ENCODE results near the gene TMC1.

- TF ChIP-seq CREB5 (CRISPR knock-in tag; IDR thresholded peaks at IDR 0.05; ENCODE audit: low read depth) (no peak), ARNTL (CRISPR knock-in tag; IDR thresholded peaks at IDR 0.05; ENCODE audit: borderline replicate concordance, low read depth) (no peak), ZNF565 (CRISPR knock-in tag; conservative IDR thresholded peaks at IDR 0.05; ENCODE audit: low read depth) (no peak), ZFP30 (CRISPR knock-in tag; IDR thresholded peaks at IDR 0.05) (no peak), CSDC2 (CRISPR knock-in tag; IDR thresholded peaks at IDR 0.05) (no peak), PPARA (CRISPR knock-in tag; IDR thresholded peaks at IDR 0.05; ENCODE audit: borderline replicate concordance) (no peak), ESRRG (CRISPR knock-in tag; IDR thresholded peaks at IDR 0.05) (no peak), SNAI2 (CRISPR knock-in tag; IDR thresholded peaks at IDR 0.05) (no peak), TOX (CRISPR knock-in tag; IDR thresholded peaks at IDR 0.05; ENCODE audit: borderline replicate concordance) (no peak), ISL1 (CRISPR knock-in tag; IDR thresholded peaks at IDR 0.05) (no peak), RARB (CRISPR knock-in tag; IDR thresholded peaks at IDR 0.05) (no peak)
- TF ChIP-seq, protein P1, sequence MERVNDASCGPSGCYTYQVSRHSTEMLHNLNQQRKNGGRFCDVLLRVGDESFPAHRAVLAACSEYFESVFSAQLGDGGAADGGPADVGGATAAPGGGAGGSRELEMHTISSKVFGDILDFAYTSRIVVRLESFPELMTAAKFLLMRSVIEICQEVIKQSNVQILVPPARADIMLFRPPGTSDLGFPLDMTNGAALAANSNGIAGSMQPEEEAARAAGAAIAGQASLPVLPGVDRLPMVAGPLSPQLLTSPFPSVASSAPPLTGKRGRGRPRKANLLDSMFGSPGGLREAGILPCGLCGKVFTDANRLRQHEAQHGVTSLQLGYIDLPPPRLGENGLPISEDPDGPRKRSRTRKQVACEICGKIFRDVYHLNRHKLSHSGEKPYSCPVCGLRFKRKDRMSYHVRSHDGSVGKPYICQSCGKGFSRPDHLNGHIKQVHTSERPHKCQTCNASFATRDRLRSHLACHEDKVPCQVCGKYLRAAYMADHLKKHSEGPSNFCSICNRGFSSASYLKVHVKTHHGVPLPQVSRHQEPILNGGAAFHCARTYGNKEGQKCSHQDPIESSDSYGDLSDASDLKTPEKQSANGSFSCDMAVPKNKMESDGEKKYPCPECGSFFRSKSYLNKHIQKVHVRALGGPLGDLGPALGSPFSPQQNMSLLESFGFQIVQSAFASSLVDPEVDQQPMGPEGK (CRISPR knock-in tag; IDR thresholded peaks at IDR 0.05; ENCODE audit: borderline replicate concordance) = no peak
- TF ChIP-seq, protein P2, sequence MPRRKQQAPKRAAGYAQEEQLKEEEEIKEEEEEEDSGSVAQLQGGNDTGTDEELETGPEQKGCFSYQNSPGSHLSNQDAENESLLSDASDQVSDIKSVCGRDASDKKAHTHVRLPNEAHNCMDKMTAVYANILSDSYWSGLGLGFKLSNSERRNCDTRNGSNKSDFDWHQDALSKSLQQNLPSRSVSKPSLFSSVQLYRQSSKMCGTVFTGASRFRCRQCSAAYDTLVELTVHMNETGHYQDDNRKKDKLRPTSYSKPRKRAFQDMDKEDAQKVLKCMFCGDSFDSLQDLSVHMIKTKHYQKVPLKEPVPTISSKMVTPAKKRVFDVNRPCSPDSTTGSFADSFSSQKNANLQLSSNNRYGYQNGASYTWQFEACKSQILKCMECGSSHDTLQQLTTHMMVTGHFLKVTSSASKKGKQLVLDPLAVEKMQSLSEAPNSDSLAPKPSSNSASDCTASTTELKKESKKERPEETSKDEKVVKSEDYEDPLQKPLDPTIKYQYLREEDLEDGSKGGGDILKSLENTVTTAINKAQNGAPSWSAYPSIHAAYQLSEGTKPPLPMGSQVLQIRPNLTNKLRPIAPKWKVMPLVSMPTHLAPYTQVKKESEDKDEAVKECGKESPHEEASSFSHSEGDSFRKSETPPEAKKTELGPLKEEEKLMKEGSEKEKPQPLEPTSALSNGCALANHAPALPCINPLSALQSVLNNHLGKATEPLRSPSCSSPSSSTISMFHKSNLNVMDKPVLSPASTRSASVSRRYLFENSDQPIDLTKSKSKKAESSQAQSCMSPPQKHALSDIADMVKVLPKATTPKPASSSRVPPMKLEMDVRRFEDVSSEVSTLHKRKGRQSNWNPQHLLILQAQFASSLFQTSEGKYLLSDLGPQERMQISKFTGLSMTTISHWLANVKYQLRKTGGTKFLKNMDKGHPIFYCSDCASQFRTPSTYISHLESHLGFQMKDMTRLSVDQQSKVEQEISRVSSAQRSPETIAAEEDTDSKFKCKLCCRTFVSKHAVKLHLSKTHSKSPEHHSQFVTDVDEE (CRISPR knock-in tag; IDR thresholded peaks at IDR 0.05) = no peak
Measured at GRCh38 chr9:72579190-72579589, 57.8 kb downstream of the TMC1 start.

All from SK-N-SH treated with all-trans-retinoic acid at 6 μM for 48 hours (cell line).